ENCODE data around the gene KDM4F.
A peak's percentile ranks its signal among the peaks of the same experiment; 100 is the strongest.

Gene KDM4F

GRCh38 chr11:95066716-95067038 lies 17.5 kb downstream of the KDM4F start, which contains the start of gene SRSF8:
Gene SRSF8 (plus strand): TSS chr11:95066919. CDS start chr11:95067227, 308 bp downstream.
- no peak for DNase-seq

GRCh38 chr11:95067039-95067840 lies 18.0 kb downstream of the KDM4F start:
- peak; percentile 14 to 35 for DNase-seq

- DNase-seq = peak in 1 of 2 experiments; percentile 14
These were observed 18.6 kb downstream of the KDM4F start for GRCh38 chr11:95067841-95068219.

GRCh38 chr11:95068549-95068948 lies 19.3 kb downstream of the KDM4F start:
- peak; percentile 79 to 90 for DNase-seq

GRCh38 chr11:95070471-95070870 lies 21.2 kb downstream of the KDM4F start:
- DNase-seq = no peak

GRCh38 chr11:95072948-95073347 lies 23.7 kb downstream of the KDM4F start:
- no peak for DNase-seq

- DNase-seq = no peak
These were observed 25.8 kb downstream of the KDM4F start for GRCh38 chr11:95074792-95075563.

- peak; percentile 40 to 48 for DNase-seq
These were observed 27.2 kb downstream of the KDM4F start for GRCh38 chr11:95076416-95076815.

GRCh38 chr11:95076981-95077380 lies 27.8 kb downstream of the KDM4F start:
- no peak for DNase-seq

GRCh38 chr11:95078526-95078925 lies 29.3 kb downstream of the KDM4F start:
- DNase-seq = no peak

GRCh38 chr11:95081010-95081409 lies 31.8 kb downstream of the KDM4F start:
- DNase-seq = no peak

- DNase-seq = no peak
These were observed 32.2 kb downstream of the KDM4F start for GRCh38 chr11:95081412-95081811.

GRCh38 chr11:95082576-95083001 lies 33.4 kb downstream of the KDM4F start:
- DNase-seq = no peak

- DNase-seq = no peak
These were observed 35.3 kb downstream of the KDM4F start for GRCh38 chr11:95084509-95084908.

GRCh38 chr11:95085117-95085816 lies 36.0 kb downstream of the KDM4F start:
- DNase-seq = no peak

GRCh38 chr11:95086151-95086550 lies 36.9 kb downstream of the KDM4F start:
- no peak for DNase-seq

GRCh38 chr11:95086836-95087570 lies 37.8 kb downstream of the KDM4F start:
- DNase-seq = no peak

GRCh38 chr11:95088946-95089619 lies 39.9 kb downstream of the KDM4F start:
- DNase-seq = no peak

GRCh38 chr11:95089620-95090542 lies 40.7 kb downstream of the KDM4F start, which contains the start of gene ENDOD1:
Gene ENDOD1 (plus strand): TSS chr11:95089846. CDS start chr11:95089928, 82 bp downstream.
- DNase-seq = peak; percentile 63 to 64

GRCh38 chr11:95091663-95092180 lies 42.5 kb downstream of the KDM4F start:
- no peak for DNase-seq

Measured in AML-193 (cell line).